ENCODE data around the gene KRTAP9-8.
"Not testable (repeated sequence)": the region's sequence is repeated elsewhere in the genome, so short reads cannot be mapped to it uniquely, and the experiment has no call there.

KRTAP9-8 gene

GRCh38 chr17:41237949-41238437 is at the start of gene KRTAP9-8:
TSS of gene KRTAP9-8 (plus strand) at chr17:41237999. CDS start at chr17:41238052, 53 bp downstream.
- not testable (repeated sequence) for H3K4me3 ChIP-seq (ENCODE audit: low read depth, low read length); DNase-seq (ENCODE audit: low read depth)

GRCh38 chr17:41189837-41190318 is 47.9 kb upstream of the KRTAP9-8 start, which contains the start of gene KRTAP9-1:
TSS of gene KRTAP9-1 (plus strand) at chr17:41189887. CDS start at chr17:41189887, 0 bp downstream.
- H3K4me3 ChIP-seq (ENCODE audit: low read depth, low read length); DNase-seq (ENCODE audit: low read depth): not testable (repeated sequence)

GRCh38 chr17:41190328-41190727 is 47.5 kb upstream of the KRTAP9-8 start:
- no peak for TF ChIP-seq CTCF (IDR thresholded peaks at IDR 0.05; ENCODE audit: low read depth, low read length, missing control alignments)
- H3K4me3 ChIP-seq (ENCODE audit: low read depth, low read length) = no peak overlapping the region
- DNase-seq (ENCODE audit: low read depth) = no peak

- no peak overlapping the region for H3K4me3 ChIP-seq (ENCODE audit: low read depth, low read length)
- DNase-seq (ENCODE audit: low read depth) = no peak
- TF ChIP-seq CTCF (IDR thresholded peaks at IDR 0.05; ENCODE audit: low read depth, low read length, missing control alignments) = no peak
These were observed 41.7 kb upstream of the KRTAP9-8 start for GRCh38 chr17:41196068-41196467.

- no peak for DNase-seq (ENCODE audit: low read depth)
- no peak for TF ChIP-seq CTCF (IDR thresholded peaks at IDR 0.05; ENCODE audit: low read depth, low read length, missing control alignments)
- H3K4me3 ChIP-seq (ENCODE audit: low read depth, low read length) = no peak overlapping the region
These were observed 38.2 kb upstream of the KRTAP9-8 start for GRCh38 chr17:41199421-41200078.

- no peak for DNase-seq (ENCODE audit: low read depth)
- no peak for TF ChIP-seq CTCF (IDR thresholded peaks at IDR 0.05; ENCODE audit: low read depth, low read length, missing control alignments)
- H3K4me3 ChIP-seq (ENCODE audit: low read depth, low read length) = no peak overlapping the region
These were observed 25.8 kb upstream of the KRTAP9-8 start for GRCh38 chr17:41211845-41212466.

- H3K4me3 ChIP-seq (ENCODE audit: low read depth, low read length) = no peak overlapping the region
- TF ChIP-seq CTCF (IDR thresholded peaks at IDR 0.05; ENCODE audit: low read depth, low read length, missing control alignments) = no peak
- DNase-seq (ENCODE audit: low read depth) = no peak
These were observed 25.2 kb upstream of the KRTAP9-8 start for GRCh38 chr17:41212524-41213169.
